Left lobe of liver (tissue), 2 donors: ENCODE measurements around the gene PPFIBP2. TPM values are rescaled to one million over a fixed set of nuclear protein-coding genes. Genes with fewer than 3 reads are reported as not detected.

Experiments
- ATAC-seq: fragments of 200-7000 bp; cut with Tn5 transposase; one replicate; pipeline ENCODE4 v1.9.1; 2020; ENCODE audit warnings: mild to moderate bottlenecking, moderate library complexity
- DNase-seq: peaks from one replicate; pipeline ENCODE4 v3.0.0-alpha.2; 2020; ENCODE audit warnings: low spot score
- total RNA-seq: library from RNA; stranded (reverse); gene quantifications from one replicate; pipeline ENCODE4 v1.2.1, GENCODE V29; 2021
- donor health status: DM: no; HTN: no; CAD: no; lungs with moderate emphysema.
- donor health status: DM: no; HTN: yes; CAD: no.

Gene PPFIBP2
- total RNA-seq, 1 donor from 2014 or later = 25.2 TPM

GRCh38 chr11:7619322-7619721, 105.5 kb downstream of the PPFIBP2 start:
- no peak for DNase-seq

GRCh38 chr11:7621090-7621489, 107.3 kb downstream of the PPFIBP2 start:
- no peak for DNase-seq
- no peak for ATAC-seq

More at GRCh38 chr11:7619322-7619721, 105.5 kb downstream of the PPFIBP2 start:
- no peak for ATAC-seq

GRCh38 chr11:7621554-7621953, 107.8 kb downstream of the PPFIBP2 start:
- DNase-seq (no peak), ATAC-seq (no peak)

- no peak for DNase-seq
- no peak for ATAC-seq
These were observed 108.9 kb downstream of the PPFIBP2 start for GRCh38 chr11:7622721-7623120.

GRCh38 chr11:7628660-7629059, 114.9 kb downstream of the PPFIBP2 start:
- ATAC-seq = no peak
- no peak for DNase-seq

- DNase-seq = peak; percentile 51
- ATAC-seq = peak; percentile 80
These were observed 116.2 kb downstream of the PPFIBP2 start for GRCh38 chr11:7630002-7630401.

- ATAC-seq (no peak), DNase-seq (no peak)
These were observed 118.4 kb downstream of the PPFIBP2 start for GRCh38 chr11:7632211-7632610.

- no peak for DNase-seq
- ATAC-seq = peak; percentile 46
These were observed 121.3 kb downstream of the PPFIBP2 start for GRCh38 chr11:7635137-7635536.

- ATAC-seq = no peak
- DNase-seq = no peak
These were observed 121.9 kb downstream of the PPFIBP2 start for GRCh38 chr11:7635708-7636107.

- ATAC-seq (no peak), DNase-seq (no peak)
These were observed 122.6 kb downstream of the PPFIBP2 start for GRCh38 chr11:7636350-7636749.

- ATAC-seq (no peak), DNase-seq (no peak)
These were observed 123.8 kb downstream of the PPFIBP2 start for GRCh38 chr11:7637447-7638157.

GRCh38 chr11:7638710-7639642, 125.2 kb downstream of the PPFIBP2 start:
- ATAC-seq = peak; percentile 36
- no peak for DNase-seq

- DNase-seq (no peak), ATAC-seq (peak; percentile 62)
These were observed 125.8 kb downstream of the PPFIBP2 start for GRCh38 chr11:7639643-7640025.

GRCh38 chr11:7640816-7641215, 127.0 kb downstream of the PPFIBP2 start:
- ATAC-seq (no peak), DNase-seq (no peak)

GRCh38 chr11:7642747-7643146, 128.9 kb downstream of the PPFIBP2 start:
- no peak for ATAC-seq
- no peak for DNase-seq

- no peak for DNase-seq
- no peak for ATAC-seq
These were observed 129.5 kb downstream of the PPFIBP2 start for GRCh38 chr11:7643314-7643713.

GRCh38 chr11:7645206-7645605, 131.4 kb downstream of the PPFIBP2 start:
- ATAC-seq (no peak), DNase-seq (no peak)

- ATAC-seq (no peak), DNase-seq (no peak)
These were observed 133.1 kb downstream of the PPFIBP2 start for GRCh38 chr11:7646866-7647265.

- DNase-seq (peak; percentile 86), ATAC-seq (peak; percentile 97)
These were observed 134.5 kb downstream of the PPFIBP2 start for GRCh38 chr11:7648264-7648663.

GRCh38 chr11:7651140-7651551, 137.3 kb downstream of the PPFIBP2 start:
- DNase-seq (no peak), ATAC-seq (no peak)

GRCh38 chr11:7651700-7652099, 137.9 kb downstream of the PPFIBP2 start:
- ATAC-seq (no peak), DNase-seq (no peak)

- DNase-seq = no peak
These were observed 140.5 kb downstream of the PPFIBP2 start for GRCh38 chr11:7654195-7654705.

More at GRCh38 chr11:7654195-7654705, 140.5 kb downstream of the PPFIBP2 start:
- ATAC-seq = no peak
